ENCODE results near the gene ABCA8.

ABCA8 gene

GRCh38 chr17:68870161-68870826 lies 84.9 kb downstream of the ABCA8 start:
- no peak for DNase-seq (ENCODE audit: low spot score)

GRCh38 chr17:68868708-68869107 lies 86.5 kb downstream of the ABCA8 start:
- DNase-seq (ENCODE audit: low spot score), result no peak

- DNase-seq (ENCODE audit: low spot score), result no peak
Observed at GRCh38 chr17:68867759-68868516, 87.3 kb downstream of the ABCA8 start.

- DNase-seq (ENCODE audit: low spot score), result no peak
Observed at GRCh38 chr17:68865584-68865983, 89.6 kb downstream of the ABCA8 start.

- no peak for DNase-seq (ENCODE audit: low spot score)
Observed at GRCh38 chr17:68863091-68863652, 92.0 kb downstream of the ABCA8 start.

- DNase-seq (ENCODE audit: low spot score), result no peak
Observed at GRCh38 chr17:68861602-68862001, 93.6 kb downstream of the ABCA8 start.

- DNase-seq (ENCODE audit: low spot score), result no peak
Observed at GRCh38 chr17:68860941-68861340, 94.3 kb downstream of the ABCA8 start.

- no peak for DNase-seq (ENCODE audit: low spot score)
Observed at GRCh38 chr17:68854452-68854851, 100.7 kb downstream of the ABCA8 start.

GRCh38 chr17:68853439-68853838 lies 101.8 kb downstream of the ABCA8 start:
- DNase-seq (ENCODE audit: low spot score), result no peak

- DNase-seq (ENCODE audit: low spot score), result no peak
Observed at GRCh38 chr17:68853036-68853435, 102.2 kb downstream of the ABCA8 start.

GRCh38 chr17:68851890-68852289 lies 103.3 kb downstream of the ABCA8 start:
- no peak for DNase-seq (ENCODE audit: low spot score)

GRCh38 chr17:68850749-68851510 lies 104.3 kb downstream of the ABCA8 start:
- no peak for DNase-seq (ENCODE audit: low spot score)

- DNase-seq (ENCODE audit: low spot score), result no peak
Observed at GRCh38 chr17:68849673-68850610, 105.2 kb downstream of the ABCA8 start.

- DNase-seq (ENCODE audit: low spot score), result no peak
Observed at GRCh38 chr17:68847711-68848110, 107.5 kb downstream of the ABCA8 start.

- DNase-seq (ENCODE audit: low spot score), result no peak
Observed at GRCh38 chr17:68843522-68843921, 111.7 kb downstream of the ABCA8 start.

GRCh38 chr17:68840073-68840472 lies 115.1 kb downstream of the ABCA8 start:
- DNase-seq (ENCODE audit: low spot score), result no peak

- DNase-seq (ENCODE audit: low spot score), result no peak
Observed at GRCh38 chr17:68835071-68835470, 120.1 kb downstream of the ABCA8 start.

- no peak for DNase-seq (ENCODE audit: low spot score)
Observed at GRCh38 chr17:68834328-68834836, 120.8 kb downstream of the ABCA8 start.

GRCh38 chr17:68832109-68832802 lies 122.9 kb downstream of the ABCA8 start:
- no peak for DNase-seq (ENCODE audit: low spot score)

GRCh38 chr17:68831170-68831569 lies 124.0 kb downstream of the ABCA8 start:
- DNase-seq (ENCODE audit: low spot score), result no peak

GRCh38 chr17:68830313-68830712 lies 124.9 kb downstream of the ABCA8 start:
- DNase-seq (ENCODE audit: low spot score), result no peak

Measured in AG08396 (cell line).